A375 (cell line): ENCODE data around the gene PRAC2. TPM values are rescaled to one million over a fixed set of nuclear protein-coding genes. Genes with fewer than 3 reads are reported as not detected.

Source experiments
- small RNA-seq: library from RNA; depleted of rRNA; stranded (forward); fragments of <200 nt; gene quantifications from one replicate; pipeline ENCODE3, GENCODE V24; 2014
- total RNA-seq: library from RNA; depleted of rRNA; stranded (reverse); fragments of >200 nt; shearing (Covaris generic); gene quantifications from 2 replicates; pipeline ENCODE4 v1.2.3, GENCODE V29; 2014; rRNA removed

Gene PRAC2
- not detected in 2 replicates for total RNA-seq

DNA sequence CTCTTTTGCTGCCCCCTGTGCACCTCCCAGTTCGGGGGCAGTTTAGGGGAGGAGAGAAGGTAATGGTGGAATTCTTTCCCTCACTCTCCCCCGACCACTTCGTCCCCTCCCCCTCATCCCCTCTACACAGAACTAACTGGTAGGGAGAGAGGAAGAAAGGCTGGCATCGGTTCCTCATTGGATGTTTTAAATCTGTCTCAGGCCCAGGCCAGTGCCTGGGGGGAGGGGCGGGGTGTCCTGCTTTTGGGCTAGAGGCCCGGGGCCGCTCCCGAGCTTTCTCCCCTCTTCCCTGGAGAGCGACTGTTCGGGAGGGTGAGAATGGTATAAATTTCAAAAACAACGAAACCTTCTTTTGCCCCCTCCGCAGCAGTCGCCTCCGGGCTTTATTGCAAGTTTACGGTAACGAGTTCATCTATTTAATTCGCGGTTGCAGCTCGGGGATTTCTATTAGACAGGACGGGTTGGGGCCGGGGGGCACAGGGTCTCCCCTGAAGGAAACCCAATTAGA is at the start of gene PRAC2:
PRAC2 (plus strand) TSS at position 271 of the 508 bp plus-strand sequence. CDS start 1,226 bp downstream, outside the sequence.

DNA sequence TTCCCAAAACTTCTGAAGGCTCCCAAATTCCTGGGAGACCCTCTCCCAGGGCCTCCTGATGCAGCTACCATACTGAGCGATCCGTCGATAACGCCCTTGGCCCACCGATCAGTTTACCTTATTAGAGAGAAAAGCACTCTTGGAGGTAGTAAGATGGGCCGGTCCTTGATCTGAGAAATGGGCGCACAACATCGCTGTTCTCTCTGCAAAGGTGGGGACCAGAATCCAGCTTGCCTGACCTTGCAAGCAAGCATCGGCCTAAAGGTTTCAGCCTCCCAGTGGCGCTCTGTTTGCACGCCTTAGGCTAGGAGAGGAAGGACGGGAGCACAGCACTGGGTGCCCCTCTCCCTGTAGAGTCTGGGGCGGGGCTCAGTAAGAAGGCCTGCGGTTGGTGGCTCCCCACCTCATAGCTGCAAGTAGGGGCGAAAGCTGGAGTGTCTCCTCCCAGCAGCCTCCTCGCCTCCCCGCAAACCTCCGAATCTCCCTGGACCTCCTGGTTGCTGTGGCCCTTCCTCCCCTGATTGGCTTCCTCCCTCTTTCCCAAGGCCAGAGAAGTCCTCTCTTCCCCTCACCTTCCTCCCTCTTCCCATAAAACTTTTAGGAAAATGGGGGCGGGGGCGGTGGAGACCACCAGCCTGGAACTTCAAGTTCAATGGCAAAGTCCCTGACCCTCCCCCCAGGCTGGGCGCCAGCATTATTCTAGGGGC is 631 bp upstream of the PRAC2 start, which contains the start of gene PRAC1:
PRAC1 (minus strand) TSS at position 318 of the 707 bp plus-strand sequence; CDS start at position 192, 126 bp downstream.

DNA sequence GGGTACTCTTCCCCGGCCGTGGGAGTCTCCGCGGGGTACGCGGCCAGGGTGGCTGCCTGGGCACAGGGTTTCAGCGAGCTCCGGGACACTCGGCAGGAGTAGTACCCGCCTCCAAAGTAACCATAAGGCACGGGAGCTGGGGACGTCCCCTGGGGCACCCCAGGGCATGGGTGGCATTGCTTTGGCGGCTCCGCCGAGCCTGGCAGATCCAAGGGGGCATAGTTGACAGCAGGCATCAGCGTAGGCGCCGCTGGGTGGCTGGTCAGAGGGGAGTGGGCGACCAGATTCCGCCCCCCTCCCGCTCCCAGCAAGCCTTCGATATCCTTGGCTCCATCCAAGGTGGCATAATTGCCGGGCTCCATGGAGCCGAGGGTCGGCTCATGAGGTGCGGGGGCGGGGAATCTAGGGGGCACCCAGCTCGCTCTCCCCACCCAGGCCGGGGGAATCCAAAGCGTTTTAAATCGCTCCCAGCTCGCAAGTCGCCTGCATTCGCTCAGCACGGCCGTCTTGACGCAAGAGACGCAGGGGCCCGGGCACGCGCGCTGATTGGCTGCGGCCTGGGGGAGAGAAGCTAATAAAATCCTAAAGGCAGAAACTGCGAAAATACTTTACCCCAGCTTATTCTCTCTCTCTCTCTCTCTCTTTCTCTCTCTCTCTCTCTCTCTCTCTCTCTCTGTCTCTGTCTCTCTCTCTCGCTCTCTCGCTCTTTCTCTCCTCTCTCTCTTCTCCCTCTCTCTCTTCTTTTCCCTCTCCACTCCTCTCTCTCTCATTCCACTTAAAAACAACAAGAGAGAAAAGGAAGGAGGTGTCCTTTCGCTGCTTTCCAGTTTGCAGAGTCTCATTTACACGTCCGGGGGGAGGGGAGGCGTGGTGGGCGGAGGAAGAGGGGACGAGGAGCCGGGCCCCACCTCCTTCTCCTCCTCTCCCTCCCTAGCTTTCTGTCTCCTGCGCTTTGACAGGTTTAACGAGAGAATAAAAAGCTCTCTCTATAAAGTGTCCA is 5.5 kb downstream of the PRAC2 start, which contains the start of gene HOXB13:
HOXB13 (minus strand) TSS at position 519 of the 1,000 bp plus-strand sequence; CDS start at position 362, 157 bp downstream.

Small RNA genes within 50 kb of the gene (small RNA-seq; reads per million reads assigned to genes)
- gene AC091179.2 = not detected
- gene COX6B1P2 = not detected
- not detected for gene MIR3185
- not detected for gene RF02132
- not detected for gene RF02133
- gene RN7SL125P = not detected

Other genes starting within 250 kb of the PRAC2 start
- gene HOXB1, start 192.2 kb upstream of the PRAC2 start, total RNA-seq = not detected in 2 replicates
- gene HOXB2, start 178.1 kb upstream of the PRAC2 start, total RNA-seq = 30.9 and 35.6 TPM in 2 replicates
- 5.7 and 8.5 TPM in 2 replicates for gene HOXB4, start 144.8 kb upstream of the PRAC2 start, total RNA-seq
- gene HOXB3, start 132.9 kb upstream of the PRAC2 start, total RNA-seq = 11.9 and 13.7 TPM in 2 replicates
- 1.0 TPM in 2 replicates for gene HOXB5, start 129.4 kb upstream of the PRAC2 start, total RNA-seq
- 11.9 and 21.2 TPM in 2 replicates for gene HOXB6, start 118.2 kb upstream of the PRAC2 start, total RNA-seq
- 9.5 and 13.6 TPM in 2 replicates for gene HOXB7, start 112.2 kb upstream of the PRAC2 start, total RNA-seq
- gene HOXB8, start 107.9 kb upstream of the PRAC2 start, total RNA-seq = 15.1 and 27.5 TPM in 2 replicates
- 22.0 and 22.8 TPM in 2 replicates for gene HOXB9, start 96.8 kb upstream of the PRAC2 start, total RNA-seq
- not detected in 2 replicates for gene PRAC1, start 667 bp upstream of the PRAC2 start, total RNA-seq
- gene HOXB13, start 5.6 kb downstream of the PRAC2 start, total RNA-seq = 4.1 and 5.4 TPM in 2 replicates
- gene TTLL6, start 94.0 kb downstream of the PRAC2 start, total RNA-seq = 0.41 and 1.2 TPM in 2 replicates
- 55.8 and 76.3 TPM in 2 replicates for gene CALCOCO2, start 107.8 kb downstream of the PRAC2 start, total RNA-seq
- 90.2 and 103 TPM in 2 replicates for gene ATP5MC1, start 169.6 kb downstream of the PRAC2 start, total RNA-seq
- gene UBE2Z, start 185.2 kb downstream of the PRAC2 start, total RNA-seq = 80.4 and 84.5 TPM in 2 replicates
- 183 and 203 TPM in 2 replicates for gene SNF8, start 221.7 kb downstream of the PRAC2 start, total RNA-seq
- gene GIP, start 245.4 kb downstream of the PRAC2 start, total RNA-seq = not detected in 2 replicates